ENCODE measurements around the gene GPR61. TPM values are rescaled to one million over a fixed set of nuclear protein-coding genes. Genes with fewer than 3 reads are reported as not detected.

The GPR61 gene
- total RNA-seq, 2 experiments from 2014 or later = not detected

DNA sequence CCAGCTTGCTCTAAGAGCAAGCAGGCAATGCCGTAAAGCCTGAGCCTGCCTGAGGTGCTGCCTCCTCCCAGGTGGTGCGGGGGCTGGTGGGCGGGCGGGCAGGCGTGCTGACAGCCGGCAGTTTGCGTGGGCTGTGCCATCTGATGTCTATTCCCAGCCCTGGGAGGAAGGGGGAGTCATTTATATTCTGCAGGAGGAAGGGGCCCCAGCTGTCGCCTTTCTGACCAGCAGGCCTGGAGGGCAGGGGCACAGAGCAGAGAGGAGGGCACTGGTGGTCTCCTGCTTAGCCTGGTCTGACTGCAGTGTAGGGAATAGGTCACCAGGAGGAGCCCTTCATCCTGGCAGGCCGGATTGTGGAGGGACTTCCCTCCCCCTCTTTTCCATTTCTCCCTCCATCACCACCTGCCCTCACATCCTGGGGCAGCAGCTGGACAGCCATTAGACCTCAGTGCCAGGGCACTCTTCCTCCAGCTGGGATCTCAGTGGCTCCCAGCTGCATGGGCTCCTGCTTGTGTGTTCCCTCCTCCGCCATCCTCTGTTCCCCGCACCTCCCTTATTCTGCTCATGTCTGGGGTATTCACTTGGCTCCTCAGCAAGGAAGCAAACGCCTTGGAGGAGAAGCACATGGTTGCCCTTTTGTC is 41.4 kb upstream of the GPR61 start:
- Mint-ChIP-seq H3K9me3 (ENCODE audit: insufficient read depth) (no peaks in the 10 kb centered on the region), H3K4me1 (ENCODE audit: low read depth) (peaks cover 91% of the 10 kb centered on the region), H3K27ac (peak overlapping the region; percentile 14), H3K4me3 (no peak overlapping the region), H3K27me3 (ENCODE audit: low read depth) (no peaks in the 10 kb centered on the region), H3K36me3 (ENCODE audit: low read depth) (peaks cover 56% of the 10 kb centered on the region)
- ChIA-PET CTCF (interaction anchor here (1.0 to 33.2 kb wide), 8 partner anchors 4 to 486 kb away, joined by 3 to 1507 read pairs (median 4); partner anchors contain the start of genes AHCYL1, AMIGO1, ATXN7L2 and CYB561D1), POLR2A (interaction anchor here (0.7 to 6.7 kb wide), 3 partner anchors 33 to 243 kb away, joined by 3 to 66 read pairs (median 13); partner anchors contain the start of gene GNAI3)
- DNase-seq = peak; percentile 51
- no peak for ATAC-seq

DNA sequence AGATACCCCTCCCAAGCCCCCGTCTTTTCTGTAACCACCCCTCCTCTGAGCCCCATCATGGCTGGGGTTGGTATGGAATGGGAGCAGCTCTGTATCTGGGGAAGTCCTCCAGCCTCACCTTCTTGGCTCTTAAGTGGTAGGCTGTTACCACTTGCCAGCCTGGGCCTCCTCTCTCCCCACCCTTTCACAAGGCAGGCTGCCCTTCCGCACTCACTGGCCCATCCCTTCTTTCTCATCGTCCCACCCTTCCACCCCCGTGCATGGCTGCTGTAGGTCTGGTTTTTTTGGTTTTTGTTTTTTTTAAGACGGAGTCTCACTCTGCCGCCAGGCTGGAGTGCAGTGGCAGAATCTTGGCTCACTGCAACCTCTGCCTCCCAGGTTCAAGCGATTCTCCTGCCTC is 40.6 kb upstream of the GPR61 start:
- Mint-ChIP-seq H3K27me3 (ENCODE audit: low read depth) (no peaks in the 10 kb centered on the region), H3K9me3 (ENCODE audit: insufficient read depth) (no peaks in the 10 kb centered on the region), H3K4me1 (ENCODE audit: low read depth) (peaks cover 91% of the 10 kb centered on the region), H3K4me3 (no peak overlapping the region), H3K36me3 (ENCODE audit: low read depth) (peaks cover 59% of the 10 kb centered on the region), H3K27ac (peak overlapping the region; percentile 54)
- DNase-seq (no peak), ATAC-seq (no peak)
- CTCF ChIA-PET = interaction anchor here (1.0 to 33.2 kb wide), 7 partner anchors 5 to 486 kb away, joined by 3 to 1507 read pairs (median 5); partner anchors contain the start of genes AHCYL1, AMIGO1, ATXN7L2 and CYB561D1
- POLR2A ChIA-PET = interaction anchor here (0.7 kb wide), 1 partner anchor 244 kb away, joined by 3 read pairs; no protein-coding TSS in a partner anchor

DNA sequence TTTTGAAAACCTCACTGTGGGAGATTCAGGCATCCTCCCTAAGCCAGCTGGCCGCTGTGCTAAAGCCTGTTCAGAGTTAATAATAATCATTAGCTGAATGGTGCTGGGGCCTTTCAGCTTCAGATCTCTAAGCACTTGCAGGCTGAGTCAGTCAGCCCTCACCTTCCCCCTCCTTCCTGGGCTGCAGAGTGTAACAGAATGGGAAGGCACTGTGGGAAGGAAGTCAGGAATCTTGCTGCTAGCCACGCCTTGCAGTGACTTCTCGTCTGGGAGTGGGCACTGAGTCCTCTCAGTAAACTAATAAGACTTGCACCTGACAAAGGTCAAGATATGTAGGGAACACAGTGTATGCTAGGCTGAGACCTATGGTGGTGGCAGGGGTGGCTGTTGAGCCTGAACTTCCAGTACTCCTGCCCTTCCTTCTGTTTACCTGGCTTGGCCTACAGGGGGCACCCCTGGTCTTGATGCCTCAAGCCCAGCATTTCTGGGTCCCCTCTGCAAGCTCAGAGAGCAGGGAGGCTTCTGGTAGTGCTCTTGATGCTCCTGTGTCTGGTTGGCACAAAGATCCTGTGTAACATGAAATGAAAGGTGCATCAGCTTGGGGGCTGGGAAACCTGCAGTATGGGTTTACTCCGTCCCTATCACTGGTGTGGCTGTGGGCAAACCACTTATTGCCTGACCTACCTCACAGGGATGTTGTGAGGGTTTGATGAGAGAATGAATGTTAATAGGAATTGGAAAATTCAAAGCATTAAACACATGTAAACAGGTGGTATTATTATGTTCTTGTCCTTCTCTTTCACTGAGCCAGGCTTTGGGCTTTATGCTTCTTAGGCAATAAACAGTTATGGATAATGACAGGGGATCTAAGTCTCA is 39.8 kb upstream of the GPR61 start:
- H3K27ac Mint-ChIP-seq = peak overlapping the region; percentile 88
- peak; percentile 35 for ATAC-seq
- ChIA-PET POLR2A (interaction anchor here (0.6 kb wide), 1 partner anchor 15 kb away, joined by 3 read pairs; no protein-coding TSS in a partner anchor), CTCF (interaction anchor here (0.9 to 33.2 kb wide), 10 partner anchors 6 to 294 kb away, joined by 3 to 1507 read pairs (median 4); partner anchors contain the start of genes AMIGO1, ATXN7L2, CYB561D1 and GNAI3)
- peaks cover 57% of the 10 kb centered on the region for H3K36me3 Mint-ChIP-seq (ENCODE audit: low read depth)
- peak overlapping the region; percentile 2 for H3K4me3 Mint-ChIP-seq
- no peaks in the 10 kb centered on the region for H3K27me3 Mint-ChIP-seq (ENCODE audit: low read depth)
- DNase-seq = peak; percentile 75
- peaks cover 90% of the 10 kb centered on the region for H3K4me1 Mint-ChIP-seq (ENCODE audit: low read depth)
- no peaks in the 10 kb centered on the region for H3K9me3 Mint-ChIP-seq (ENCODE audit: insufficient read depth)

DNA sequence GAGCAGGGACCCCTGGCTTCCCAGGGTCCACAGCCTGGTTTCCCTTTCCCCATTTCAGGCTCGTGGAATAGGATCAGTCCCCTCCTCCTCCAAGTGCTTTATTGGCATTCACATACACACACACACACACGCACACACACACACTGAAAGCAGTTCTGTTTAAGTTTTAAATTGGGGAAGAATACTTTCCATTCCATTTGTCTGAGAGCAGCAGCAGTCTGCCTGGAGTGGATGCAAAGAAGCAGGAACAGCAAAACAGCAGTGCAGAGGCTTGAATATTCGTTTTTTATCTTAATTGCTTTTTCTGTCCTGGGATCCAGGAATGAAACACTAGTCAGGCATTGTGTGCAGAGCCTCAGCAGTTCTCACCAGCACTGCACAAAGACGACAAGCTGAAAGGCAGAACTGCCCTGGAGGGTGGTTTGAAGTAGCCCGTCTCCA is 38.7 kb upstream of the GPR61 start:
- ATAC-seq (no peak), DNase-seq (no peak)
- Mint-ChIP-seq H3K27ac (peak overlapping the region; percentile 88), H3K27me3 (ENCODE audit: low read depth) (no peaks in the 10 kb centered on the region), H3K36me3 (ENCODE audit: low read depth) (peaks cover 51% of the 10 kb centered on the region), H3K4me1 (ENCODE audit: low read depth) (peaks cover 87% of the 10 kb centered on the region), H3K9me3 (ENCODE audit: insufficient read depth) (no peaks in the 10 kb centered on the region), H3K4me3 (peak overlapping the region; percentile 74)
- ChIA-PET CTCF (interaction anchor here (1.4 to 33.2 kb wide), 5 partner anchors 7 to 295 kb away, joined by 3 to 1507 read pairs (median 480); partner anchors contain the start of genes AMIGO1, ATXN7L2, CYB561D1 and GPR61), POLR2A (interaction anchor here (0.5 to 2.4 kb wide), 2 partner anchors 30 to 416 kb away, joined by 3 to 17 read pairs; no protein-coding TSS in a partner anchor)

GRCh38 chr1:109501644-109502363 is 37.9 kb upstream of the GPR61 start:
- ATAC-seq = peak; percentile 29
- ChIA-PET POLR2A (interaction anchor here (1.1 to 2.4 kb wide), 5 partner anchors 8 to 76 kb away, joined by 4 to 17 read pairs (median 4); partner anchors contain the start of genes CYB561D1, GNAI3 and PSMA5), CTCF (interaction anchor here (1.0 to 33.2 kb wide), 6 partner anchors 6 to 402 kb away, joined by 3 to 1507 read pairs (median 243); partner anchors contain the start of genes AMIGO1, ATXN7L2, CYB561D1 and GPR61)
- H3K9me3 Mint-ChIP-seq (ENCODE audit: insufficient read depth) = no peaks in the 10 kb centered on the region
- H3K4me3 Mint-ChIP-seq = peak overlapping the region; percentile 74
- H3K27me3 Mint-ChIP-seq (ENCODE audit: low read depth) = no peaks in the 10 kb centered on the region
- peak; percentile 49 for DNase-seq
- H3K4me1 Mint-ChIP-seq (ENCODE audit: low read depth) = peaks cover 78% of the 10 kb centered on the region
- peaks cover 44% of the 10 kb centered on the region for H3K36me3 Mint-ChIP-seq (ENCODE audit: low read depth)
- peak overlapping the region; percentile 88 for H3K27ac Mint-ChIP-seq

DNA sequence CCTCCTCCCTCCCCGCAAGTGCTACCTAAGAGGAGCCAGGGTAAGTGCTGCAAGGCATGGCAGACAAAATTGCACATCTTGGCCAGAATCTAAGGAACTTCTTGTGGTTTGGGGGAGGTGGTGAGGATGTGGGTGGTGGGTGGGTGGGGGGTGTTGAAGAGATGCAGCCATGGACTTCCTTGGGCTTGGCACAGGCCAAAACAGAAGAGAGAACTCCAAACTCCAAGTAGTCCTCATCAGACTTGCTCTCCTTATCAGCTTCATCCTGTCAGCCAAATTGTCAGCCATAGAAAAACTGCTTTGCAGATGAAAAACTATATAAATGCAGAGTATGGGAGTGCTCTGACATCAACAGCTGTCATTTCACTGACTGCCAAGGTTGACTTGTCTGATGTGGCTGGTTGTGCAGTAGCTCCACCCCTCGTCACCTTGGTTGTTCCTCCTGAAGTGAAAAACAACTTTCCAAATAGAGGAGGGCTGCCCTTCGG is 37.3 kb upstream of the GPR61 start:
- DNase-seq (peak; percentile 76), ATAC-seq (peak; percentile 85)
- H3K4me3 Mint-ChIP-seq = peak overlapping the region; percentile 74
- peaks cover 76% of the 10 kb centered on the region for H3K4me1 Mint-ChIP-seq (ENCODE audit: low read depth)
- peaks cover 43% of the 10 kb centered on the region for H3K36me3 Mint-ChIP-seq (ENCODE audit: low read depth)
- no peaks in the 10 kb centered on the region for H3K27me3 Mint-ChIP-seq (ENCODE audit: low read depth)
- no peaks in the 10 kb centered on the region for H3K9me3 Mint-ChIP-seq (ENCODE audit: insufficient read depth)
- peak overlapping the region; percentile 88 for H3K27ac Mint-ChIP-seq
- CTCF ChIA-PET = interaction anchor here (1.0 to 33.2 kb wide), 5 partner anchors 6 to 402 kb away, joined by 3 to 1507 read pairs (median 480); partner anchors contain the start of genes AMIGO1, ATXN7L2, CYB561D1 and GPR61
- POLR2A ChIA-PET = interaction anchor here (1.1 to 2.4 kb wide), 6 partner anchors 8 to 77 kb away, joined by 4 to 17 read pairs (median 4); partner anchors contain the start of genes ATXN7L2, CYB561D1, GNAI3 and PSMA5

GRCh38 chr1:109503935-109504334 is 35.7 kb upstream of the GPR61 start:
- DNase-seq (no peak), ATAC-seq (no peak)
- ChIA-PET CTCF (interaction anchor here (25.7 to 33.2 kb wide), 3 partner anchors 4 to 30 kb away, joined by 480 to 1507 read pairs (median 480); partner anchors contain the start of genes AMIGO1, ATXN7L2, CYB561D1 and GPR61), POLR2A (no interaction called here)
- H3K4me1 Mint-ChIP-seq (ENCODE audit: low read depth) = peaks cover 72% of the 10 kb centered on the region
- H3K27ac Mint-ChIP-seq = peak overlapping the region; percentile 72
- no peaks in the 10 kb centered on the region for H3K27me3 Mint-ChIP-seq (ENCODE audit: low read depth)
- H3K9me3 Mint-ChIP-seq (ENCODE audit: insufficient read depth) = no peaks in the 10 kb centered on the region
- H3K36me3 Mint-ChIP-seq (ENCODE audit: low read depth) = peaks cover 39% of the 10 kb centered on the region
- H3K4me3 Mint-ChIP-seq = peak overlapping the region; percentile 27

DNA sequence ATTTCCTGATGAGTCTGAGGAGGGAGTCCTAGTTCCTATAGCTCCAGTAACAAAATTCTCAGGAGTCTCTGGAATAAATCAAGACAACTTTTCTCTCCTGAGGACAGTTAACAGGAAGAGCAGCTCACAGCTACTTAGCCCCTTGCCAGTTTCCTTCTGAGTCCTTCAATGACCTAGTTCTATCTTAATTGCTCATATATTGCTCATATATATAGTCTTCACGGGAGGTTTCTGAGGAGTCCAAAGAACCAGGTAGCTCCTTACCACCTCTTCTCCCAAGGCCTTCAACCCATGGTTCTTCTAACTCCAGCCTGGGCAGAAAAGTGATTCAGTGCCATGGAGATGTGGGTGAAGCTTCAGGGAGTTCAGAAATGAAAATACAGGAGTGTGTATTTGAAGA is 34.7 kb upstream of the GPR61 start:
- Mint-ChIP-seq H3K27me3 (ENCODE audit: low read depth) (peaks cover 2% of the 10 kb centered on the region), H3K36me3 (ENCODE audit: low read depth) (peaks cover 30% of the 10 kb centered on the region), H3K4me1 (ENCODE audit: low read depth) (peaks cover 68% of the 10 kb centered on the region), H3K4me3 (peak overlapping the region; percentile 16), H3K9me3 (ENCODE audit: insufficient read depth) (no peaks in the 10 kb centered on the region), H3K27ac (no peak overlapping the region)
- ChIA-PET CTCF (interaction anchor here (0.6 to 33.2 kb wide), 6 partner anchors 3 to 991 kb away, joined by 3 to 1507 read pairs (median 242); partner anchors contain the start of genes AMIGO1, ATXN7L2, CYB561D1 and GNAI3), POLR2A (interaction anchor here (0.7 kb wide), 1 partner anchor 25 kb away, joined by 4 read pairs; no protein-coding TSS in a partner anchor)
- ATAC-seq (no peak), DNase-seq (no peak)

- POLR2A ChIA-PET = interaction anchor here (0.9 kb wide), 1 partner anchor 24 kb away, joined by 4 read pairs; the partner anchor contains the start of gene ATXN7L2
- ATAC-seq = no peak
- DNase-seq = no peak
- H3K36me3 Mint-ChIP-seq (ENCODE audit: low read depth) = peaks cover 13% of the 10 kb centered on the region
- no peaks in the 10 kb centered on the region for H3K9me3 Mint-ChIP-seq (ENCODE audit: insufficient read depth)
- peaks cover 47% of the 10 kb centered on the region for H3K4me1 Mint-ChIP-seq (ENCODE audit: low read depth)
- peaks cover 11% of the 10 kb centered on the region for H3K27me3 Mint-ChIP-seq (ENCODE audit: low read depth)
- peak overlapping the region; percentile 37 for H3K27ac Mint-ChIP-seq
- CTCF ChIA-PET = interaction anchor here (1.7 to 33.2 kb wide), 3 partner anchors 10 to 26 kb away, joined by 6 to 1507 read pairs (median 480); partner anchors contain the start of genes ATXN7L2, CYB561D1 and GPR61
- peak overlapping the region; percentile 79 for H3K4me3 Mint-ChIP-seq
These were observed 31.4 kb upstream of the GPR61 start for GRCh38 chr1:109508001-109508872.

Measured in activated CD8-positive, alpha-beta T cell treated with anti-CD3 and anti-CD28 coated beads, Interleukin-2, amount 10 ng/mL, durations not matched to agents 7 days and 5 days (primary cell).